Measurements from ENCODE around the gene ECHDC3.
A peak's percentile ranks its signal among the peaks of the same experiment; 100 is the strongest.
"Not testable (repeated sequence)": the region's sequence is repeated elsewhere in the genome, so short reads cannot be mapped to it uniquely, and the experiment has no call there.

The ECHDC3 gene

GRCh38 chr10:11725912-11726311 lies 16.3 kb upstream of the ECHDC3 start:
- Mint-ChIP-seq H3K4me3 (no peak overlapping the region), H3K4me1 (ENCODE audit: low read depth) (no peaks in the 10 kb centered on the region), H3K27me3 (ENCODE audit: low read depth) (peaks cover 25% of the 10 kb centered on the region), H3K36me3 (ENCODE audit: low read depth) (no peaks in the 10 kb centered on the region), H3K27ac (no peak overlapping the region), H3K9me3 (peaks cover 10% of the 10 kb centered on the region)
- no peak for DNase-seq (ENCODE audit: low spot score)

DNA sequence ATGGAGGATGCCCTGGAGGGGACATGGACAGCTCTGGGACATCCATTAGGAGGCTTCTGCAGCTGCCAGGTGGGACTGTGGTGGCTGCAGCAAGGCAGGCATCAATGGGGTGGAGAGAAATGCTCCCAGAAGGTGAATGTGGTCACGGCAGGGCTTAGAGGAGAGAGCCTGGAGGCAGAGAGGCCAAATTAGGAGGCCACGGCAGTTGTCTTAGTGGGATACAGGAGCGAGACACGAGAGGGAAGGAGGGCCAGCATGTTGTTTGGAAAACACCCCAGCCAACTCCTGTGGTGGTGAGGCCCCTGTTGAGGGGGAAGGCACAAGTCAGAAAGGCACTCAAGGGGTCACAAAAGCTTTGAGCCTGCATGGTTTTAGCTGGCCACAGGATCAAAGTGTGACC lies 14.6 kb upstream of the ECHDC3 start:
- H3K36me3 Mint-ChIP-seq (ENCODE audit: low read depth) = no peaks in the 10 kb centered on the region
- H3K4me1 Mint-ChIP-seq (ENCODE audit: low read depth) = no peaks in the 10 kb centered on the region
- peaks cover 10% of the 10 kb centered on the region for H3K9me3 Mint-ChIP-seq
- no peak overlapping the region for H3K27ac Mint-ChIP-seq
- no peak for DNase-seq (ENCODE audit: low spot score)
- peaks cover 14% of the 10 kb centered on the region for H3K27me3 Mint-ChIP-seq (ENCODE audit: low read depth)
- no peak overlapping the region for H3K4me3 Mint-ChIP-seq

GRCh38 chr10:11728353-11728752 lies 13.8 kb upstream of the ECHDC3 start:
- Mint-ChIP-seq H3K9me3 (peaks cover 10% of the 10 kb centered on the region), H3K27me3 (ENCODE audit: low read depth) (peaks cover 12% of the 10 kb centered on the region)

GRCh38 chr10:11729790-11730315 lies 12.3 kb upstream of the ECHDC3 start:
- no peak for DNase-seq (ENCODE audit: low spot score)
- Mint-ChIP-seq H3K4me3 (no peak overlapping the region), H3K27ac (no peak overlapping the region), H3K4me1 (ENCODE audit: low read depth) (no peaks in the 10 kb centered on the region), H3K36me3 (ENCODE audit: low read depth) (no peaks in the 10 kb centered on the region), H3K9me3 (peaks cover 10% of the 10 kb centered on the region), H3K27me3 (ENCODE audit: low read depth) (peaks cover 12% of the 10 kb centered on the region)

More at GRCh38 chr10:11728353-11728752, 13.8 kb upstream of the ECHDC3 start:
- H3K36me3 Mint-ChIP-seq (ENCODE audit: low read depth) = no peaks in the 10 kb centered on the region
- no peak for DNase-seq (ENCODE audit: low spot score)
- no peak overlapping the region for H3K27ac Mint-ChIP-seq
- H3K4me3 Mint-ChIP-seq = no peak overlapping the region
- no peaks in the 10 kb centered on the region for H3K4me1 Mint-ChIP-seq (ENCODE audit: low read depth)

GRCh38 chr10:11730779-11731178 lies 11.4 kb upstream of the ECHDC3 start:
- Mint-ChIP-seq H3K27me3 (ENCODE audit: low read depth) (peaks cover 6% of the 10 kb centered on the region), H3K4me3 (no peak overlapping the region), H3K9me3 (peaks cover 10% of the 10 kb centered on the region), H3K4me1 (ENCODE audit: low read depth) (no peaks in the 10 kb centered on the region), H3K36me3 (ENCODE audit: low read depth) (no peaks in the 10 kb centered on the region), H3K27ac (no peak overlapping the region)
- DNase-seq (ENCODE audit: low spot score) = no peak

GRCh38 chr10:11736767-11737166 lies 5.4 kb upstream of the ECHDC3 start:
- H3K27ac Mint-ChIP-seq; H3K4me1 Mint-ChIP-seq (ENCODE audit: low read depth); H3K9me3 Mint-ChIP-seq; DNase-seq (ENCODE audit: low spot score); H3K4me3 Mint-ChIP-seq; H3K36me3 Mint-ChIP-seq (ENCODE audit: low read depth): not testable (repeated sequence)
- peaks cover 13% of the 10 kb centered on the region for H3K27me3 Mint-ChIP-seq (ENCODE audit: low read depth)

DNA sequence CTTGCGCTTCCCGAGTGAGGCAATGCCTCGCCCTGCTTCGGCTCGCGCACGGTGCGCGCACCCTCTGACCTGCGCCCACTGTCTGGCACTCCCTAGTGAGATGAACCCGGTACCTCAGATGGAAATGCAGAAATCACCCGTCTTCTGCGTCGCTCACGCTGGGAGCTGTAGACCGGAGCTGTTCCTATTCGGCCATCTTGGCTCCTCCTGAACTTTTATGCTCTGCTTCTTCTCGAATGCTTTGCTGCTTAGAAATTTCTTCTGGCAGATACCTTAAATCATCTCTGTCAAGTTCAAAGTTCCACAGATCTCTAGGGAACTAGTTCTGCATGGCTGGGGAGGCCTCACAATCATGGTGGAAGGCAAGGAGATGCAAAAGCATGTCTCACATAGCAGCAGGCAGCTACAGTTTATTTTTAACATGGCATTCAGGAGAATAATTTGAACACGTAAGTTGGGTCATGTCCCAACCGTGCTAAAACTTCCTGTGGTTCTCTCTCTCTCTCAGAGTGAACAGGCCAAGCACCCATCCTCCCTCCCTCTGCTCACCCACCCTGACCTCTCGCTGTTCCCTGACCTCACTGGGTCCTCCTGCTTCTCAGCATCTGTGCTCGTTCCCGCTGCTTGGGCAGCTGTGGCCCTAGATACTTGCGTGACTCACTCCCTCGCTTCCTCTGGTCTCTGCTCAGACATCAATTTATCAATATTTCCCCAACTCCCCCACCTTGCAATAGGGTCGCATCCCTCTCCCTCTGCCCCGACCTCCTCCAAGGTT lies 4.7 kb upstream of the ECHDC3 start:
- DNase-seq (ENCODE audit: low spot score); H3K4me3 Mint-ChIP-seq; H3K4me1 Mint-ChIP-seq (ENCODE audit: low read depth); H3K36me3 Mint-ChIP-seq (ENCODE audit: low read depth); H3K27ac Mint-ChIP-seq; H3K9me3 Mint-ChIP-seq: not testable (repeated sequence)
- peaks cover 13% of the 10 kb centered on the region for H3K27me3 Mint-ChIP-seq (ENCODE audit: low read depth)

GRCh38 chr10:11740907-11741306 lies 1.3 kb upstream of the ECHDC3 start:
- H3K4me3 Mint-ChIP-seq = no peak overlapping the region

GRCh38 chr10:11741608-11742007 lies 574 bp upstream of the ECHDC3 start:
- Mint-ChIP-seq H3K4me3 (peak overlapping the region; percentile 35), H3K27ac (no peak overlapping the region)

More at GRCh38 chr10:11740907-11741306, 1.3 kb upstream of the ECHDC3 start:
- H3K27ac Mint-ChIP-seq = no peak overlapping the region
- H3K27me3 Mint-ChIP-seq (ENCODE audit: low read depth) = peaks cover 32% of the 10 kb centered on the region
- no peak for DNase-seq (ENCODE audit: low spot score)
- H3K4me1 Mint-ChIP-seq (ENCODE audit: low read depth) = no peaks in the 10 kb centered on the region
- H3K9me3 Mint-ChIP-seq = peaks cover 6% of the 10 kb centered on the region
- no peaks in the 10 kb centered on the region for H3K36me3 Mint-ChIP-seq (ENCODE audit: low read depth)

DNA sequence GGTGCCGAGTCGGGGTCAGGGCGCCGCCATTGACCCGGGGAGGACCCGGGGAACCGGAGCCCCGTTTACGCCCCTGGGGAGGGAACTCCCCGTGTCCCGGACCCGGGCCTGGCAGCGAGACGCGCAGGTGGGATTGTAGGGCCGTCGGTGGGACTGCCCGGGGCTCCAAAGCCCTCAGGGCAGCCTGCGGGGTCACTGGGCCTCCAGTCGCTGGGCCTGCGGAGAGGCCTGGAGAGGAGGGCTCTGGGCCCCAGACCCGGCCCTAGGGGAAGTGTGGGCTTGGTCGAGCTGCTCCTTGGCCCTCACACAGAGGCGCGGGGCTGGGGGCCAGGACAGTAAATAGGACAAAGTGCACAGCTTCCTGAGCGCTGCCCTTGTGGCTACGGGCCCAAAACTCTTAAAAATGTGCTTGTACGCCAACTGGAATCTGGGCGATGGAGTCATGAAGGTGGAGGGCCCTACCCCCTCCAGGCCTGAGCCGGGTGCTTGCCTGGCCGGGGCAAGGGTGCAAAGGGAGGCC lies 657 bp downstream of the ECHDC3 start:
- no peak for DNase-seq (ENCODE audit: low spot score)
- Mint-ChIP-seq H3K27me3 (ENCODE audit: low read depth) (peaks cover 41% of the 10 kb centered on the region), H3K27ac (no peak overlapping the region), H3K4me1 (ENCODE audit: low read depth) (no peaks in the 10 kb centered on the region), H3K9me3 (peaks cover 3% of the 10 kb centered on the region), H3K4me3 (no peak overlapping the region), H3K36me3 (ENCODE audit: low read depth) (no peaks in the 10 kb centered on the region)

More at GRCh38 chr10:11741608-11742007, 574 bp upstream of the ECHDC3 start:
- no peak for DNase-seq (ENCODE audit: low spot score)
- Mint-ChIP-seq H3K27me3 (ENCODE audit: low read depth) (peaks cover 32% of the 10 kb centered on the region), H3K36me3 (ENCODE audit: low read depth) (no peaks in the 10 kb centered on the region), H3K4me1 (ENCODE audit: low read depth) (no peaks in the 10 kb centered on the region), H3K9me3 (peaks cover 6% of the 10 kb centered on the region)

- DNase-seq (ENCODE audit: low spot score) = no peak
- Mint-ChIP-seq H3K4me3 (peak overlapping the region; percentile 11), H3K27me3 (ENCODE audit: low read depth) (peaks cover 41% of the 10 kb centered on the region), H3K36me3 (ENCODE audit: low read depth) (no peaks in the 10 kb centered on the region), H3K27ac (no peak overlapping the region), H3K9me3 (no peaks in the 10 kb centered on the region), H3K4me1 (ENCODE audit: low read depth) (no peaks in the 10 kb centered on the region)
Observed at GRCh38 chr10:11743461-11744338, 1.5 kb downstream of the ECHDC3 start.

- no peaks in the 10 kb centered on the region for H3K4me1 Mint-ChIP-seq (ENCODE audit: low read depth)
- DNase-seq (ENCODE audit: low spot score) = no peak
- H3K9me3 Mint-ChIP-seq = no peaks in the 10 kb centered on the region
- H3K36me3 Mint-ChIP-seq (ENCODE audit: low read depth) = no peaks in the 10 kb centered on the region
- no peak overlapping the region for H3K4me3 Mint-ChIP-seq
- no peak overlapping the region for H3K27ac Mint-ChIP-seq
- H3K27me3 Mint-ChIP-seq (ENCODE audit: low read depth) = peaks cover 41% of the 10 kb centered on the region
Observed at GRCh38 chr10:11745045-11745444, 2.9 kb downstream of the ECHDC3 start.

GRCh38 chr10:11746883-11747539 lies 4.8 kb downstream of the ECHDC3 start:
- H3K27me3 Mint-ChIP-seq (ENCODE audit: low read depth) = peaks cover 35% of the 10 kb centered on the region
- no peaks in the 10 kb centered on the region for H3K36me3 Mint-ChIP-seq (ENCODE audit: low read depth)
- DNase-seq (ENCODE audit: low spot score) = no peak
- H3K4me1 Mint-ChIP-seq (ENCODE audit: low read depth) = no peaks in the 10 kb centered on the region
- no peaks in the 10 kb centered on the region for H3K9me3 Mint-ChIP-seq
- no peak overlapping the region for H3K4me3 Mint-ChIP-seq
- no peak overlapping the region for H3K27ac Mint-ChIP-seq

Measured in T-helper 2 cell treated with Interferon-gamma antibody and Interleukin-4, amounts not matched to agents 5 μg/mL and 100 μg/mL, for 36 hours (primary cell).